GM12878 (cell line): Measurements from ENCODE around the gene DLG2. TPM values are rescaled to one million over a fixed set of nuclear protein-coding genes. Genes with fewer than 3 reads are reported as not detected.

Source experiments
- ATAC-seq: fragments of 200-7000 bp; cut with Tn5 transposase; 3 replicates; pipeline ENCODE4 v1.9.1; 2020; ENCODE audit warnings: mild to moderate bottlenecking, moderate library complexity
- BruUV-seq: library from RNA; stranded (reverse); fragments of 400-500 nt; replicated peaks from 2 replicates; lab custom pipeline; 2021; lab: Mats Ljungman, UMichigan
- CTCF ChIA-PET: fragments of 300-600 bp; sonication (Branson Sonifier 250); formaldehyde crosslinking; extraction: SDS; loops from one replicate; lab custom pipeline; 2021; ENCODE audit warnings: inconsistent platforms; lab: Yijun Ruan, JAX
- POLR2A ChIA-PET: fragments of 350-600 bp; formaldehyde crosslinking; extraction: SDS; loops from one replicate; lab custom pipeline; 2021; ENCODE audit warnings: inconsistent platforms; lab: Charles Lee
- RAD21 ChIA-PET: fragments of 300-600 bp; sonication (Branson Sonifier 250); formaldehyde crosslinking; loops from one replicate; lab custom pipeline; 2023; ENCODE audit warnings: antibody characterized with exemption; ENCODE audit not compliant: unreplicated experiment; lab: Charles Lee
- SMC1A ChIA-PET: fragments of 300-600 bp; sonication (Branson Sonifier 250); formaldehyde crosslinking; loops from one replicate; lab custom pipeline; 2023; ENCODE audit not compliant: unreplicated experiment, uncharacterized antibody; lab: Charles Lee
- DNase-seq: peaks from one replicate; pipeline ENCODE4 v3.0.0-alpha.2; 2011; ENCODE audit warnings: low read depth, low spot score
- FAIRE-seq: peaks from 3 replicates; lab custom pipeline; 2011; peaks lifted over from hg19 to GRCh38; lab: Jason Lieb, UNC
- H2AFZ ChIP-seq: 2 replicates; pipeline ENCODE4 v1.6.0; 2011; ENCODE audit warnings: low read depth, low read length, control low read depth; ENCODE audit not compliant: control insufficient read depth
- H3K27ac ChIP-seq: 2 replicates; pipeline ENCODE4 v1.5.1; 2011; ENCODE audit warnings: control low read depth; ENCODE audit not compliant: control insufficient read depth, insufficient read depth
- H3K27me3 ChIP-seq, 2 experiments: replicated peaks in 1 of 2; 2 replicates each; pipeline versions ENCODE4 v1.6.0 to v1.6.1; 2011; ENCODE audit warnings: low read length in 1 of 2; ENCODE audit not compliant: control insufficient read depth in 2 of 2, insufficient read depth in 2 of 2
- H3K36me3 ChIP-seq, 2 experiments: 2 replicates each; pipeline ENCODE4 v1.5.1; 2011; ENCODE audit warnings: low read length in 1 of 2; ENCODE audit not compliant: control insufficient read depth in 2 of 2, insufficient read depth in 2 of 2
- H3K4me1 ChIP-seq: 2 replicates; pipeline ENCODE4 v1.6.1; 2011; ENCODE audit warnings: mild to moderate bottlenecking, low read length, moderate library complexity, mixed read lengths; ENCODE audit not compliant: control insufficient read depth, insufficient read depth
- H3K4me2 ChIP-seq: 2 replicates; pipeline ENCODE4 v1.6.0; 2011; ENCODE audit warnings: control low read depth; ENCODE audit not compliant: control insufficient read depth, insufficient read depth
- H3K4me3 ChIP-seq: fragments of 200-600 bp; sonication (generic); 2 replicates; pipeline ENCODE4 v1.5.1; 2016
- H3K79me2 ChIP-seq: 2 replicates; pipeline ENCODE4 v1.6.0; 2011; ENCODE audit warnings: low read length; ENCODE audit not compliant: control insufficient read depth, insufficient read depth
- H3K9ac ChIP-seq: 2 replicates; pipeline ENCODE4 v1.8.0; 2011; ENCODE audit warnings: low read length, control low read depth, mixed read lengths; ENCODE audit not compliant: control insufficient read depth, insufficient read depth
- H3K9me3 ChIP-seq: replicated peaks from 3 replicates; pipeline ENCODE4 v1.5.1; 2011; ENCODE audit warnings: mild to moderate bottlenecking, low read length; ENCODE audit not compliant: control insufficient read depth, insufficient read depth
- H4K20me1 ChIP-seq: 2 replicates; pipeline ENCODE4 v1.6.0; 2011; ENCODE audit not compliant: control insufficient read depth, insufficient read depth
- CHD2 ChIP-seq: IDR thresholded peaks from 2 replicates; pipeline ENCODE4 v1.6.1; 2011; ENCODE audit warnings: low read depth, low read length, improper control_type of control experiment, borderline replicate concordance
- IRF5 ChIP-seq: fragments of 450-650 bp; IDR thresholded peaks from 2 replicates; pipeline ENCODE4 v1.6.1; 2017; ENCODE audit warnings: borderline replicate concordance
- JUND ChIP-seq: IDR thresholded peaks from 2 replicates; pipeline ENCODE4 v1.6.1; 2012; ENCODE audit warnings: low read depth, mild to moderate bottlenecking, low read length, improper control_type of control experiment, moderate library complexity
- KAT2A ChIP-seq: conservative IDR thresholded peaks from 2 replicates; pipeline ENCODE4 v1.6.1; 2011; ENCODE audit warnings: low read depth, low read length; ENCODE audit not compliant: control insufficient read depth
- NFYB ChIP-seq: IDR thresholded peaks from 2 replicates; pipeline ENCODE4 v1.6.1; 2011; ENCODE audit warnings: low read depth, mild to moderate bottlenecking, low read length, improper control_type of control experiment, moderate library complexity; ENCODE audit not compliant: insufficient read depth
- NR2C2 ChIP-seq: IDR thresholded peaks from 2 replicates; pipeline ENCODE4 v1.6.1; 2011; ENCODE audit warnings: borderline replicate concordance, low read depth; ENCODE audit not compliant: control insufficient read depth, insufficient read length
- PRDM15 ChIP-seq: fragments of 450-650 bp; formaldehyde crosslinking; IDR thresholded peaks from 2 replicates; pipeline ENCODE4 v1.4.0; 2020; ENCODE audit warnings: mild to moderate bottlenecking, moderate library complexity
- RAD51 ChIP-seq: fragments of 450-650 bp; IDR thresholded peaks from 2 replicates; pipeline ENCODE4 v1.6.1; 2016; ENCODE audit warnings: moderate library complexity, mild to moderate bottlenecking, inconsistent platforms
- RELA ChIP-seq: fragments of 450-650 bp; IDR thresholded peaks from 2 replicates; pipeline ENCODE4 v1.8.0; 2014; ENCODE audit warnings: borderline replicate concordance; ENCODE audit not compliant: partially characterized antibody
- SMARCA5 ChIP-seq: fragments of 450-650 bp; IDR thresholded peaks from 2 replicates; pipeline ENCODE4 v1.6.1; 2017; ENCODE audit warnings: mild to moderate bottlenecking
- ZBTB40 ChIP-seq: fragments of 450-650 bp; IDR thresholded peaks from 2 replicates; pipeline ENCODE4 v1.6.1; 2016; ENCODE audit warnings: mild to moderate bottlenecking, moderate library complexity, borderline replicate concordance
- ZNF24 ChIP-seq: fragments of 450-650 bp; IDR thresholded peaks from 2 replicates; pipeline ENCODE4 v1.6.1; 2017; ENCODE audit warnings: antibody characterized with exemption, mild to moderate bottlenecking
- ZSCAN29 ChIP-seq: fragments of 450-650 bp; IDR thresholded peaks from 2 replicates; pipeline ENCODE4 v1.6.1; 2017; ENCODE audit warnings: mild to moderate bottlenecking, moderate library complexity
- in situ Hi-C: fragments of 300-500 bp; cut with MboI; formaldehyde crosslinking; loops from 9 replicates; pipeline ENCODE4 v1.14.3; 2018; ENCODE audit warnings: mixed read lengths
- intact Hi-C: fragments of 100-400 bp; cut with micrococcal nuclease; formaldehyde crosslinking; loops from one replicate; pipeline ENCODE4 v1.14.2; 2022; ENCODE audit not compliant: unreplicated experiment
- polyA plus RNA-seq, 11 experiments: library from polyadenylated mRNA; depleted of rRNA in 4 of 11; unstranded in 6 of 11; stranded (reverse) in 5 of 11; fragments of >200 nt; fragmentation: Nextera tagmentation in 4 of 11; fragmentation: Illumina TruSeq in 1 of 11; extraction: Ambion mirVana in 4 of 11; extraction: Trizol in 1 of 11; gene quantifications; 1 replicate in 1 of 11; 2 replicates in 10 of 11; pipeline versions ENCODE4 v1.2.1 to v1.2.3, GENCODE V29; 2011 to 2016; ENCODE audit warnings: inconsistent platforms in 2 of 11, missing spikeins in 2 of 11, low read depth in 1 of 11
- total RNA-seq, 4 experiments: library from RNA; depleted of rRNA in 3 of 4; stranded (reverse); fragments of >200 nt in 3 of 4; fragmentation: Illumina TruSeq in 1 of 4; extraction: Trizol in 1 of 4; gene quantifications; 2 replicates each; pipeline versions ENCODE4 v1.2.1 to v1.2.3, GENCODE V29; 2013 to 2021

The DLG2 gene
- total and polyA plus RNA-seq, 10 of the 15 experiments (the other 5 are each of a cell fraction or from before 2014, with no cell fraction given), result 0.09 to 0.98 (median 0.35) TPM

DNA sequence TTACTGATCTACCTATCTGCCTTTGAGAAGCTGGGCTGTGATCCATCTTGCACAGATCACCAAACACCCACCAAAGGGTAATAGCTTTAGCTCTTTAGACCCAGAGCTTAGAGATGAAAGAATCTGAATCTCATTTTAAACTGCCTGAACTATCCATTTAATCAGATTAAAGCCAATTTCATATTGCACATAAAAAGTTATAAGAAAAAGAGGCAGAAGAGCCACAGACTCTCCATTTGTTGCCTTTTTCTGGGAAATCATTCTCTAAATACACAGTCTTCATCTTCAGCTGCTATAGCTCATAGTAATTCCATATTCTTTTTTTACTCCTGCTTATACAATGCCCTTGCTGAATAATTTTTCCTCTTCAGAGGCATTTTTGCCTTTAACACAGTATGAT is 271.2 kb downstream of the DLG2 start:
- CTCF ChIA-PET, result interaction anchor here (0.9 kb wide), 1 partner anchor 15 kb away, joined by 4 read pairs; no protein-coding TSS in a partner anchor
- Histone ChIP-seq H3K79me2 (no peaks in the 10 kb centered on the region), H3K4me1 (no peaks in the 10 kb centered on the region), H3K4me3 (no peak overlapping the region), H3K36me3 (no peaks in the 10 kb centered on the region), H3K9ac (no peak overlapping the region), H3K9me3 (no peaks in the 10 kb centered on the region), H3K4me2 (no peak overlapping the region), H2AFZ (no peak overlapping the region), H4K20me1 (no peaks in the 10 kb centered on the region), H3K27ac (no peak overlapping the region), H3K27me3 (no peaks in the 10 kb centered on the region)
- BruUV-seq, result no TSS peak
- in situ Hi-C loops (no loop called here), intact Hi-C loops (no loop called here)
- POLR2A ChIA-PET, result no interaction called here
- ATAC-seq (no peak), DNase-seq (no peak), FAIRE-seq (no peak)
- SMC1A ChIA-PET, result interaction anchor here (0.8 kb wide), 1 partner anchor 13 kb away, joined by 3 read pairs; no protein-coding TSS in a partner anchor
- RAD21 ChIA-PET, result no interaction called here
- TF ChIP-seq RAD51, result no peak
- TF ChIP-seq NR2C2, result no peak
- TF ChIP-seq IRF5, result no peak
- TF ChIP-seq ZNF24, result no peak
- TF ChIP-seq ZBTB40, result no peak
- TF ChIP-seq JUND, result no peak
- no peak for TF ChIP-seq NFYB
- TF ChIP-seq ZSCAN29, result no peak
- no peak for TF ChIP-seq CHD2
- TF ChIP-seq PRDM15, result no peak
- TF ChIP-seq KAT2A, result no peak
- TF ChIP-seq SMARCA5, result no peak
- no peak for TF ChIP-seq RELA
